ENCODE data around the gene MAPK13. TPM values are rescaled to one million over a fixed set of nuclear protein-coding genes. Genes with fewer than 3 reads are reported as not detected.

MAPK13 gene
- total RNA-seq, 4 donors from 2014 or later = 1.4 to 8.4 (median 3.1) TPM

DNA sequence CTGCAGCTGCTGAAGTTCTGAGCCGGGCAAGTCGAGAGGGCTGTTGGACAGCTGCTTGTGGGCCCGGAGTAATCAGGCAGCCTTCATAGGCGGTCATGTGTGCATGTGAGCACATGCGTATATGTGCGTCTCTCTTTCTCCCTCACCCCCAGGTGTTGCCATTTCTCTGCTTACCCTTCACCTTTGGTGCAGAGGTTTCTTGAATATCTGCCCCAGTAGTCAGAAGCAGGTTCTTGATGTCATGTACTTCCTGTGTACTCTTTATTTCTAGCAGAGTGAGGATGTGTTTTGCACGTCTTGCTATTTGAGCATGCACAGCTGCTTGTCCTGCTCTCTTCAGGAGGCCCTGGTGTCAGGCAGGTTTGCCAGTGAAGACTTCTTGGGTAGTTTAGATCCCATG is 21.2 kb upstream of the MAPK13 start:
- H3K9me3 ChIP-seq = no peaks in the 10 kb centered on the region
- WGBS, 2 donors (ENCODE audit: low coverage in 1 of 2) = 61 to 68% methylated on average over 4 to 7 of the region's 7 CpGs
- H3K27ac ChIP-seq = no peak overlapping the region
- ATAC-seq = no peak
- TF ChIP-seq CTCF (IDR thresholded peaks at IDR 0.05) = no peak
- TF ChIP-seq EP300 (IDR thresholded peaks at IDR 0.05) = no peak
- no peak for TF ChIP-seq POLR2AphosphoS5 (IDR thresholded peaks at IDR 0.05)
- no peak for TF ChIP-seq POLR2A (IDR thresholded peaks at IDR 0.05)
- peaks cover 0 to 78% of the 10 kb centered on the region in 2 donors for H3K36me3 ChIP-seq
- no peaks in the 10 kb centered on the region for H3K27me3 ChIP-seq
- H3K4me3 ChIP-seq = no peak overlapping the region
- peaks cover 0 to 9% (median 0%) of the 10 kb centered on the region in 3 donors for H3K4me1 ChIP-seq

GRCh38 chr6:36110050-36110449 is 20.3 kb upstream of the MAPK13 start:
- Histone ChIP-seq H3K27ac (peak overlapping the region in 1 of 4 donors; percentile 22), H3K27me3 (no peaks in the 10 kb centered on the region), H3K36me3 (peaks cover 0 to 68% of the 10 kb centered on the region in 2 donors), H3K4me3 (no peak overlapping the region), H3K9me3 (no peaks in the 10 kb centered on the region), H3K4me1 (peaks cover 0 to under 1% (median 0%) of the 10 kb centered on the region in 3 donors)
- peak; percentile 91 for ATAC-seq
- 56 to 82% methylated on average over 2 to 3 of the region's 3 CpGs for WGBS, 2 donors (ENCODE audit: low coverage in 1 of 2)
- TF ChIP-seq CTCF (IDR thresholded peaks at IDR 0.05) (no peak), POLR2A (IDR thresholded peaks at IDR 0.05) (no peak), EP300 (IDR thresholded peaks at IDR 0.05) (no peak), POLR2AphosphoS5 (IDR thresholded peaks at IDR 0.05) (no peak)

DNA sequence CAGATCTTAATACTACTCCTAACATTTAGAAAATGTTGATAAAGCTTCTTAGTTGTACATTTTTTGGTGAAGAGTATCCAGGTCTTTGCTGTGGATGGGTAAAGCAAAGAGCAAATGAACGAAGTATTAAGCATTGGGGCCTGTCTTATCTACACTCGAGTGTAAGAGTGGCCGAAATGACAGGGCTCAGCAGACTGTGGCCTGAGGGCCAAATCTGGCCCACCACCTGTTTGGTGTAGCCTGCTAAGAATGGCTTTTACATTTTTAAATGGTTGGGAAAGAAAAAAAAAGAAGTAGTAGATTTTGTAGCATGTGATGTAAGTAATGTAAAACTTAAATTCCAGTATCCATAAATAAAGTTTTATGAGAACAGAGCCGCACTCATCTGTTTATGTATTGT is 19.4 kb upstream of the MAPK13 start:
- Histone ChIP-seq H3K27ac (no peak overlapping the region), H3K27me3 (no peaks in the 10 kb centered on the region), H3K36me3 (peaks cover 0 to 62% of the 10 kb centered on the region in 2 donors), H3K4me3 (no peak overlapping the region), H3K9me3 (no peaks in the 10 kb centered on the region), H3K4me1 (no peaks in the 10 kb centered on the region)
- ATAC-seq = no peak
- WGBS, 2 donors (ENCODE audit: low coverage in 1 of 2) = 86 to 91% methylated on average over 3 to 4 of the region's 4 CpGs
- TF ChIP-seq CTCF (IDR thresholded peaks at IDR 0.05) (no peak), POLR2A (IDR thresholded peaks at IDR 0.05) (no peak), POLR2AphosphoS5 (IDR thresholded peaks at IDR 0.05) (no peak), EP300 (IDR thresholded peaks at IDR 0.05) (no peak)

- Histone ChIP-seq H3K36me3 (peaks cover 0 to 59% of the 10 kb centered on the region in 2 donors), H3K4me3 (no peak overlapping the region), H3K9me3 (no peaks in the 10 kb centered on the region), H3K4me1 (no peaks in the 10 kb centered on the region), H3K27me3 (no peaks in the 10 kb centered on the region), H3K27ac (no peak overlapping the region)
- TF ChIP-seq EP300 (IDR thresholded peaks at IDR 0.05) (no peak), POLR2AphosphoS5 (IDR thresholded peaks at IDR 0.05) (no peak), CTCF (IDR thresholded peaks at IDR 0.05) (no peak), POLR2A (IDR thresholded peaks at IDR 0.05) (no peak)
- 93 to 94% methylated on average over 3 to 5 of the region's 7 CpGs for WGBS, 2 donors (ENCODE audit: low coverage in 1 of 2)
- no peak for ATAC-seq
Measured at GRCh38 chr6:36111526-36111925, 18.8 kb upstream of the MAPK13 start.

DNA sequence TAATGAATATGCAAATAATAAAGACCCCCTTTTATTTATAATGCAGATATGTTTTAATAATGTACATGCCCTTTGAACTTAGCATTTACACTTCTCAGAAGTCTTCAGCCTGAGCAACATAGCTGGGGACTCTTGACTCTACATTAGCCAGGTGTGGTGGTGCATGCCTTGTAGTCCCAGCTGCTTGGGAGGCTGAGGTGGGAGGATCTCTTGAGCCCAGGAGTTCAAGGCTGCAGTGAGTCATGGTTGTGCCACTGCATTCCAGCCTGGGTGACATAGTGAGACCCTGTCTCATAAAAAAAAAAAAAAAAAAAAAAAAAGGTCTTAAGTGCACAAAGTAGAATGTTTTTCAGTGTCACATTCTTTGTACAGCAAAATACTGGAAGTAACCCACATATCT is 17.3 kb upstream of the MAPK13 start:
- Histone ChIP-seq H3K4me3 (no peak overlapping the region), H3K4me1 (no peaks in the 10 kb centered on the region), H3K36me3 (peaks cover 0 to 51% of the 10 kb centered on the region in 2 donors), H3K27ac (no peak overlapping the region), H3K27me3 (no peaks in the 10 kb centered on the region), H3K9me3 (no peaks in the 10 kb centered on the region)
- TF ChIP-seq POLR2AphosphoS5 (IDR thresholded peaks at IDR 0.05) (no peak), CTCF (IDR thresholded peaks at IDR 0.05) (no peak), EP300 (IDR thresholded peaks at IDR 0.05) (no peak), POLR2A (IDR thresholded peaks at IDR 0.05) (no peak)
- no peak for ATAC-seq
